ENCODE measurements around the gene VEGFB. TPM values are rescaled to one million over a fixed set of nuclear protein-coding genes. Genes with fewer than 3 reads are reported as not detected.

The VEGFB gene
- polyA plus RNA-seq, 2 of the 4 experiments (the other 2 are of a cell fraction), result 6.8 to 26.5 TPM

- no peaks in the 10 kb centered on the region for H3K9me3 ChIP-seq
- TF ChIP-seq CBX2 (IDR thresholded peaks at IDR 0.05; ENCODE audit: borderline replicate concordance, low read depth) (no peak), FOSL2 (IDR thresholded peaks at IDR 0.05) (no peak), FOSL2 (CRISPR knock-in tag; IDR thresholded peaks at IDR 0.05) (no peak), ZSCAN20 (CRISPR knock-in tag; IDR thresholded peaks at IDR 0.05) (no peak), RAD21 (conservative IDR thresholded peaks at IDR 0.05 in 1 of 2, IDR thresholded peaks at IDR 0.05 in 1 of 2) (peak; percentile 62 to 80), SMC3 (IDR thresholded peaks at IDR 0.05) (peak; percentile 50), ZNF302 (CRISPR knock-in tag; IDR thresholded peaks at IDR 0.05) (no peak), BCL3 (IDR thresholded peaks at IDR 0.05) (no peak), JUN (IDR thresholded peaks at IDR 0.05) (0 out of 5 replicates have a peak, but pooled peaks of 1 of the 2 experiments have one; percentile 13), CTCF (IDR thresholded peaks at IDR 0.05) (peak; percentile 77), ESRRA (IDR thresholded peaks at IDR 0.05; ENCODE audit: borderline replicate concordance, low read length) (no peak)
- DNase-seq (ENCODE audit: low read depth in 1 of 2, low spot score in 1 of 2), result peak; percentile 89 to 94
- peak; percentile 55 to 83 for ATAC-seq
- peaks cover 9% of the 10 kb centered on the region; the same call in 1 of the 3 replicates for H3K4me1 ChIP-seq
- H3K4me3 ChIP-seq, result no peak overlapping the region
- POLR2A ChIA-PET, result interaction anchor here (0.9 to 3.0 kb wide), 7 partner anchors 19 to 100 kb away, joined by 3 to 18 read pairs (median 3); partner anchors contain the start of genes FKBP2, NUDT22, STIP1 and TRPT1
- CTCF ChIA-PET, result interaction anchor here (0.7 to 20.3 kb wide), 19 partner anchors 9 to 1341 kb away, joined by 3 to 254 read pairs (median 6); partner anchors contain the start of genes CATSPERZ, DNAJC4, FKBP2 and NUDT22
- no peak overlapping the region for H3K4me2 ChIP-seq
- FAIRE-seq, result no peak
- 53% methylated on average over 7 of the region's 7 CpGs for WGBS (ENCODE audit: missing lambda C conversion rate)
- no peak overlapping the region for H3K27ac ChIP-seq
Observed at GRCh38 chr11:64204464-64204989, 29.9 kb upstream of the VEGFB start.

- TF ChIP-seq RAD21 (conservative IDR thresholded peaks at IDR 0.05 in 1 of 2, IDR thresholded peaks at IDR 0.05 in 1 of 2) (no peak), EHMT2 (IDR thresholded peaks at IDR 0.05; ENCODE audit: low read depth) (no peak), HDAC2 (IDR thresholded peaks at IDR 0.05) (no peak), SMC3 (IDR thresholded peaks at IDR 0.05) (no peak), CEBPB (IDR thresholded peaks at IDR 0.05) (no peak), MYC (IDR thresholded peaks at IDR 0.05; ENCODE audit: borderline replicate concordance, low read length) (no peak), NFE2L2 (conservative IDR thresholded peaks at IDR 0.05; ENCODE audit: low read length) (no peak), CBX8 (IDR thresholded peaks at IDR 0.05) (no peak), RCOR1 (IDR thresholded peaks at IDR 0.05; ENCODE audit: low read depth, low read length) (no peak), E2F6 (IDR thresholded peaks at IDR 0.05; ENCODE audit: borderline replicate concordance, low read depth) (no peak), ESRRA (IDR thresholded peaks at IDR 0.05; ENCODE audit: borderline replicate concordance, low read length) (no peak), TP53 (CRISPR knock-in tag; IDR thresholded peaks at IDR 0.05) (no peak), ATOH8 (CRISPR knock-in tag; IDR thresholded peaks at IDR 0.05; ENCODE audit: low read depth) (no peak), USF2 (IDR thresholded peaks at IDR 0.05) (no peak), FOXS1 (CRISPR knock-in tag; IDR thresholded peaks at IDR 0.05) (no peak), SREBF2 (IDR thresholded peaks at IDR 0.05) (no peak), HES2 (IDR thresholded peaks at IDR 0.05) (no peak)
- CTCF ChIA-PET, result interaction anchor here (0.8 to 20.3 kb wide), 12 partner anchors 9 to 111 kb away, joined by 3 to 254 read pairs (median 3); partner anchors contain the start of genes CATSPERZ, DNAJC4, NUDT22 and PLCB3
- Histone ChIP-seq H3K4me1 (peaks cover 9% of the 10 kb centered on the region; the same call in 1 of the 3 replicates), H3K4me2 (no peak within 1 kb of the TSS), H3K9me3 (no peaks in the 10 kb centered on the region), H3K4me3 (no peak within 1 kb of the TSS), H3K27ac (0 out of 6 replicates have a peak within 1 kb of the TSS, but pooled peaks of 1 of the 2 experiments have one; percentile 34)
- ATAC-seq (no peak), DNase-seq (ENCODE audit: low read depth in 1 of 2, low spot score in 1 of 2) (no peak), FAIRE-seq (no peak)
- POLR2A ChIA-PET, result interaction anchor here (3.0 kb wide), 1 partner anchor 21 kb away, joined by 18 read pairs; the partner anchor contains the start of gene STIP1
- 94% methylated on average over 18 of the region's 27 CpGs for WGBS (ENCODE audit: missing lambda C conversion rate)
Observed at GRCh38 chr11:64206457-64207255, 27.7 kb upstream of the VEGFB start, which contains the start of gene FERMT3. Gene FERMT3, plus strand, starts transcription at chr11:64206721. Its CDS starts 644 bp downstream, at chr11:64207365.

Data from A549 (cell line).